Heart left ventricle (tissue), 16 donors: ENCODE data around the gene SLITRK6. TPM values are rescaled to one million over a fixed set of nuclear protein-coding genes. Genes with fewer than 3 reads are reported as not detected.

Experiments
- ATAC-seq, 4 donors: fragments of 200-7000 bp; cut with Tn5 transposase; one replicate each; pipeline ENCODE4 v1.9.1; 2020 to 2022; ENCODE audit warnings: moderate library complexity in 4 of 4, mild to moderate bottlenecking in 3 of 4, moderate number of reproducible peaks in 1 of 4
- DNase-seq, 5 donors: peaks; one replicate each; pipeline ENCODE4 v3.0.0-alpha.2; 2020
- H3K27ac ChIP-seq, 12 donors: fragments of 200-600 bp; sonication (generic) in 4 of 12; one replicate each; pipeline versions ENCODE4 v1.5.0 to v1.8.0; 2016 to 2022; ENCODE audit warnings: mild to moderate bottlenecking in 2 of 12
- H3K27me3 ChIP-seq, 9 donors: fragments of 200-600 bp; sonication (generic) in 2 of 9; one replicate each; pipeline versions ENCODE4 v1.5.1 to v1.8.0; 2016 to 2022; ENCODE audit warnings: mild to moderate bottlenecking in 3 of 9
- H3K36me3 ChIP-seq, 9 donors: fragments of 200-600 bp; sonication (generic) in 2 of 9; one replicate each; pipeline versions ENCODE4 v1.5.0 to v1.8.0; 2018 to 2022; ENCODE audit warnings: mild to moderate bottlenecking in 2 of 9
- H3K4me1 ChIP-seq, 12 donors: fragments of 200-600 bp; sonication (generic) in 4 of 12; one replicate each; pipeline versions ENCODE4 v1.5.0 to v1.8.0; 2016 to 2022; ENCODE audit warnings: mild to moderate bottlenecking in 3 of 12
- H3K4me3 ChIP-seq, 12 donors: fragments of 200-600 bp; sonication (generic) in 4 of 12; one replicate each; pipeline versions ENCODE4 v1.5.0 to v1.8.0; 2017 to 2022; ENCODE audit warnings: mild to moderate bottlenecking in 9 of 12, moderate library complexity in 4 of 12
- H3K9me3 ChIP-seq, 12 donors: fragments of 200-600 bp; sonication (generic) in 4 of 12; one replicate each; pipeline versions ENCODE4 v1.5.0 to v1.8.0; 2016 to 2022; ENCODE audit warnings: mild to moderate bottlenecking in 1 of 12
- POLR2A ChIP-seq, 2 donors: fragments of 450-650 bp; IDR thresholded peaks; one replicate each; pipeline ENCODE4 v1.6.1; 2017; ENCODE audit warnings: antibody characterized with exemption in 2 of 2, mild to moderate bottlenecking in 2 of 2, moderate library complexity in 2 of 2
- WGBS, 4 donors: extraction: QIAGEN DNeasy Blood & Tissue Kit in 2 of 4; methylation state at CpG; one replicate each; pipeline versions ENCODE4 v1.1.5 to v1.1.7; 2013 to 2018; 5-methylcytosine and 5-hydroxymethylcytosine counted together
- intact Hi-C, 10 donors: fragments of 100-400 bp; cut with DNase I; formaldehyde crosslinking; loops; one replicate each; pipeline versions ENCODE4 v1.11.1 to v1.14.2; 2022
- polyA plus RNA-seq, 2 donors: library from polyadenylated mRNA; stranded (reverse); fragments of 200-250 nt; gene quantifications; one replicate each; pipeline ENCODE4 v1.2.3, GENCODE V29; 2013
- total RNA-seq, 9 donors: library from RNA; depleted of rRNA in 2 of 9; stranded (reverse); fragments of >200 nt in 2 of 9; fragmentation: NEBNext Ultra II Directional in 3 of 9; extraction: Animal tissue kit (Norgen Biotek cat#: 25700) in 3 of 9; gene quantifications; one replicate each; pipeline versions ENCODE4 v1.1.0 to v1.2.4, GENCODE V29; 2016 to 2023
- TF ChIP-seq, protein P1 (sequence below), 12 donors: fragments of 200-600 bp; sonication (generic) in 4 of 12; IDR thresholded peaks; one replicate each; pipeline versions ENCODE4 v1.5.0 to v1.8.0; 2018 to 2022; ENCODE audit warnings: antibody characterized with exemption in 12 of 12, mild to moderate bottlenecking in 5 of 12
- donor health status: ischemic (EF 13 %, LVEDD 7.1; RV severe dilation, severe dysfunction).
- donor health status: healthy with polysubstance abuse.
- donor health status: DM: no; HTN: yes; CAD: no.
- donor health status: DM: no; HTN: no; CAD: no.
- donor health status: ischemic (EF 25% LVEDD 6.9; RV normal size, moderate dysfunction).
- donor health status: ischemic (EF 25% LVEDD 5.7; RV mildly dilated, moderate dysfunction).
- donor health status: healthy.
- donor health status: DM: yes; HTN: yes; CAD: no.
- donor health status: ischemic (EF 35%, LVEDD 5.7; RV mildly dilated, moderate dysfunction).
- donor health status: nonischemic (EF 11% LVEDD 7.7; RV severe dilation, severe dysfunction).
- donor health status: DM: yes; HTN: yes; CAD: no.
- donor health status: PGD.
- donor health status: ischemic (EF 29% LVEDD 5.4; RV normal size, mild dysfunction).
- donor health status: nonischemic (EF 23%, LVEDD 6.1; RV moderate dilation, normal function).

The SLITRK6 gene
- total and polyA plus RNA-seq, 11 donors = 0.07 to 1.1 (median 0.60) TPM

DNA sequence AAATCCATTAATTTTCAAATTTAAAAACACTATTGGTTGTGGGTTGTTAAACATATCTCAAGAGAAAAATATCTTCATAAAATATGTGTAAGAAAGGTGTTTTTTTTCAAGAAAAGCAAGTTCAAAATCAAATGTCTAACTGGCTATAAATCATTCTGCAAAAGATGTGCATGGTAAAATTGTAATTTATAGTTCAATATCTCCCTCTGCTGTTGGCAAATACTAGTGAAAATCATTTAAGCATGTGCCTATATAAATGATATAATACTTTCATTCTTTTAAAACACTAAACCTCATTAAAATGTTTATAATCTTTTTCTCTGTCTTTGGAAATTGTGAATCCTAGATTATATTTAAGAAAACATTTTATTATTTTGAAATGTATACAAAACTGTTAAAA lies 17.2 kb upstream of the SLITRK6 start:
- DNase-seq (no peak), ATAC-seq (no peak)
- Histone ChIP-seq H3K36me3 (no peaks in the 10 kb centered on the region), H3K4me1 (no peaks in the 10 kb centered on the region), H3K27ac (no peak overlapping the region), H3K27me3 (no peaks in the 10 kb centered on the region), H3K9me3 (peaks cover 0 to 5% (median 0%) of the 10 kb centered on the region in 12 donors), H3K4me3 (no peak overlapping the region)
- intact Hi-C loops = no loop called here
- TF ChIP-seq POLR2A (IDR thresholded peaks at IDR 0.05) = no peak
- TF ChIP-seq, protein P1, sequence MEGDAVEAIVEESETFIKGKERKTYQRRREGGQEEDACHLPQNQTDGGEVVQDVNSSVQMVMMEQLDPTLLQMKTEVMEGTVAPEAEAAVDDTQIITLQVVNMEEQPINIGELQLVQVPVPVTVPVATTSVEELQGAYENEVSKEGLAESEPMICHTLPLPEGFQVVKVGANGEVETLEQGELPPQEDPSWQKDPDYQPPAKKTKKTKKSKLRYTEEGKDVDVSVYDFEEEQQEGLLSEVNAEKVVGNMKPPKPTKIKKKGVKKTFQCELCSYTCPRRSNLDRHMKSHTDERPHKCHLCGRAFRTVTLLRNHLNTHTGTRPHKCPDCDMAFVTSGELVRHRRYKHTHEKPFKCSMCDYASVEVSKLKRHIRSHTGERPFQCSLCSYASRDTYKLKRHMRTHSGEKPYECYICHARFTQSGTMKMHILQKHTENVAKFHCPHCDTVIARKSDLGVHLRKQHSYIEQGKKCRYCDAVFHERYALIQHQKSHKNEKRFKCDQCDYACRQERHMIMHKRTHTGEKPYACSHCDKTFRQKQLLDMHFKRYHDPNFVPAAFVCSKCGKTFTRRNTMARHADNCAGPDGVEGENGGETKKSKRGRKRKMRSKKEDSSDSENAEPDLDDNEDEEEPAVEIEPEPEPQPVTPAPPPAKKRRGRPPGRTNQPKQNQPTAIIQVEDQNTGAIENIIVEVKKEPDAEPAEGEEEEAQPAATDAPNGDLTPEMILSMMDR (IDR thresholded peaks at IDR 0.05) = no peak

DNA sequence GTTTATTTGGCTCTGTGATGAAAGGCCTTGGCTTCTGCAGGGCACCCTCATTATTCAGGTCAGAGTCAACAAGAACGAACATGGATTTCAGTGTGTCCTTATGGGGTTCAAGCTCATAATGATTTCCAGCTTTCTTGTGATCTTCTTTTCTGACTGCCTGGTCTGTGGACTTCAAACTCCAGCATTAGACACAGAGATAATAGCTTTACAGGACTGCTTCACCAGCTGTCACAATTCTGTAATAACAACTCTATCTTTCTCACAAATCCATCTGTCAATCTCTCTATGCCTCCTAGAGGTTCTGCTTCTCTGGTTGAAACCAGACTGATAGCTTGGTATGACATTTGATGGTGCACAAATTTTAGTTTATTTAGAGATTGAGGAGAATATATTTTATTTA lies 13.1 kb upstream of the SLITRK6 start:
- H3K27ac ChIP-seq = no peak overlapping the region
- 74 to 83% (median 76%) methylated on average over 1 of the region's 1 CpG for WGBS, 4 donors
- DNase-seq (no peak), ATAC-seq (no peak)
- no peak overlapping the region for H3K4me3 ChIP-seq
- TF ChIP-seq, protein P1 (IDR thresholded peaks at IDR 0.05) = no peak
- TF ChIP-seq POLR2A (IDR thresholded peaks at IDR 0.05) = no peak
- H3K9me3 ChIP-seq = peaks cover 0 to 5% (median 0%) of the 10 kb centered on the region in 12 donors
- H3K27me3 ChIP-seq = no peaks in the 10 kb centered on the region
- intact Hi-C loops = no loop called here
- no peaks in the 10 kb centered on the region for H3K36me3 ChIP-seq
- no peaks in the 10 kb centered on the region for H3K4me1 ChIP-seq

- no peaks in the 10 kb centered on the region for H3K4me1 ChIP-seq
- TF ChIP-seq, protein P1 (IDR thresholded peaks at IDR 0.05) = no peak
- no peak for TF ChIP-seq POLR2A (IDR thresholded peaks at IDR 0.05)
- intact Hi-C loops = loop anchor here in 9 of 10 donors (5.0 to 10.0 kb wide), 3 partner anchors 892 to 912 kb away; no protein-coding TSS in a partner anchor
- WGBS, 4 donors = 34 to 51% (median 45%) methylated on average over 1 of the region's 1 CpG
- ATAC-seq (no peak), DNase-seq (no peak)
- H3K27me3 ChIP-seq = no peaks in the 10 kb centered on the region
- H3K9me3 ChIP-seq = no peaks in the 10 kb centered on the region
- no peaks in the 10 kb centered on the region for H3K36me3 ChIP-seq
- no peak overlapping the region for H3K4me3 ChIP-seq
- no peak overlapping the region for H3K27ac ChIP-seq
These were observed 9.6 kb upstream of the SLITRK6 start for GRCh38 chr13:85808811-85809210.

GRCh38 chr13:85806553-85807175 lies 7.4 kb upstream of the SLITRK6 start:
- no peaks in the 10 kb centered on the region for H3K4me1 ChIP-seq
- ATAC-seq = no peak
- 10 to 15% (median 14%) methylated on average over 3 of the region's 3 CpGs for WGBS, 4 donors

More at GRCh38 chr13:85806553-85807175, 7.4 kb upstream of the SLITRK6 start:
- Histone ChIP-seq H3K9me3 (no peaks in the 10 kb centered on the region), H3K36me3 (no peaks in the 10 kb centered on the region), H3K27me3 (no peaks in the 10 kb centered on the region), H3K4me3 (no peak overlapping the region), H3K27ac (no peak overlapping the region)
- TF ChIP-seq, protein P1 (IDR thresholded peaks at IDR 0.05) = peak; percentile 32 to 68 (median 52)
- TF ChIP-seq POLR2A (IDR thresholded peaks at IDR 0.05) = no peak
- DNase-seq = no peak
- intact Hi-C loops = loop anchor here in 9 of 10 donors (5.0 to 10.0 kb wide), 3 partner anchors 889 to 909 kb away; no protein-coding TSS in a partner anchor
